Measurements from ENCODE around the gene RAB22A.

Gene RAB22A

GRCh38 chr20:58397429-58397828 lies 87.9 kb downstream of the RAB22A start:
- TF ChIP-seq SIN3A (IDR thresholded peaks at IDR 0.05; ENCODE audit: borderline replicate concordance, insufficient read depth, low read length) = no peak
- no peak for TF ChIP-seq FOXP2 (optimal IDR thresholded peaks at IDR 0.05; ENCODE audit: borderline replicate concordance, extremely low read depth, extremely low read length, insufficient read depth)
- TF ChIP-seq, protein P1, sequence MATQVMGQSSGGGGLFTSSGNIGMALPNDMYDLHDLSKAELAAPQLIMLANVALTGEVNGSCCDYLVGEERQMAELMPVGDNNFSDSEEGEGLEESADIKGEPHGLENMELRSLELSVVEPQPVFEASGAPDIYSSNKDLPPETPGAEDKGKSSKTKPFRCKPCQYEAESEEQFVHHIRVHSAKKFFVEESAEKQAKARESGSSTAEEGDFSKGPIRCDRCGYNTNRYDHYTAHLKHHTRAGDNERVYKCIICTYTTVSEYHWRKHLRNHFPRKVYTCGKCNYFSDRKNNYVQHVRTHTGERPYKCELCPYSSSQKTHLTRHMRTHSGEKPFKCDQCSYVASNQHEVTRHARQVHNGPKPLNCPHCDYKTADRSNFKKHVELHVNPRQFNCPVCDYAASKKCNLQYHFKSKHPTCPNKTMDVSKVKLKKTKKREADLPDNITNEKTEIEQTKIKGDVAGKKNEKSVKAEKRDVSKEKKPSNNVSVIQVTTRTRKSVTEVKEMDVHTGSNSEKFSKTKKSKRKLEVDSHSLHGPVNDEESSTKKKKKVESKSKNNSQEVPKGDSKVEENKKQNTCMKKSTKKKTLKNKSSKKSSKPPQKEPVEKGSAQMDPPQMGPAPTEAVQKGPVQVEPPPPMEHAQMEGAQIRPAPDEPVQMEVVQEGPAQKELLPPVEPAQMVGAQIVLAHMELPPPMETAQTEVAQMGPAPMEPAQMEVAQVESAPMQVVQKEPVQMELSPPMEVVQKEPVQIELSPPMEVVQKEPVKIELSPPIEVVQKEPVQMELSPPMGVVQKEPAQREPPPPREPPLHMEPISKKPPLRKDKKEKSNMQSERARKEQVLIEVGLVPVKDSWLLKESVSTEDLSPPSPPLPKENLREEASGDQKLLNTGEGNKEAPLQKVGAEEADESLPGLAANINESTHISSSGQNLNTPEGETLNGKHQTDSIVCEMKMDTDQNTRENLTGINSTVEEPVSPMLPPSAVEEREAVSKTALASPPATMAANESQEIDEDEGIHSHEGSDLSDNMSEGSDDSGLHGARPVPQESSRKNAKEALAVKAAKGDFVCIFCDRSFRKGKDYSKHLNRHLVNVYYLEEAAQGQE (IDR thresholded peaks at IDR 0.05; ENCODE audit: insufficient read depth in 1 of 2, low read depth in 2 of 2, low read length in 2 of 2) = no peak
- no peak for TF ChIP-seq TAF1 (IDR thresholded peaks at IDR 0.05; ENCODE audit: borderline replicate concordance, insufficient read depth, low read length)
- no peak for TF ChIP-seq POLR2AphosphoS5 (IDR thresholded peaks at IDR 0.05; ENCODE audit: low read depth, low read length)

- TF ChIP-seq, protein P1 (IDR thresholded peaks at IDR 0.05; ENCODE audit: insufficient read depth in 1 of 2, low read depth in 2 of 2, low read length in 2 of 2) = no peak
- TF ChIP-seq SIN3A (IDR thresholded peaks at IDR 0.05; ENCODE audit: borderline replicate concordance, insufficient read depth, low read length) (no peak), POLR2AphosphoS5 (IDR thresholded peaks at IDR 0.05; ENCODE audit: low read depth, low read length) (no peak), TAF1 (IDR thresholded peaks at IDR 0.05; ENCODE audit: borderline replicate concordance, insufficient read depth, low read length) (no peak), FOXP2 (optimal IDR thresholded peaks at IDR 0.05; ENCODE audit: borderline replicate concordance, extremely low read depth, extremely low read length, insufficient read depth) (no peak)
Observed at GRCh38 chr20:58398254-58398653, 88.7 kb downstream of the RAB22A start.

- TF ChIP-seq TAF1 (IDR thresholded peaks at IDR 0.05; ENCODE audit: borderline replicate concordance, insufficient read depth, low read length) (no peak), FOXP2 (optimal IDR thresholded peaks at IDR 0.05; ENCODE audit: borderline replicate concordance, extremely low read depth, extremely low read length, insufficient read depth) (no peak), POLR2AphosphoS5 (IDR thresholded peaks at IDR 0.05; ENCODE audit: low read depth, low read length) (no peak), SIN3A (IDR thresholded peaks at IDR 0.05; ENCODE audit: borderline replicate concordance, insufficient read depth, low read length) (no peak)
- TF ChIP-seq, protein P1 (IDR thresholded peaks at IDR 0.05; ENCODE audit: insufficient read depth in 1 of 2, low read depth in 2 of 2, low read length in 2 of 2) = no peak
Observed at GRCh38 chr20:58399926-58400325, 90.4 kb downstream of the RAB22A start.

- TF ChIP-seq, protein P1 (IDR thresholded peaks at IDR 0.05; ENCODE audit: insufficient read depth in 1 of 2, low read depth in 2 of 2, low read length in 2 of 2) = no peak
- TF ChIP-seq POLR2AphosphoS5 (IDR thresholded peaks at IDR 0.05; ENCODE audit: low read depth, low read length) (no peak), FOXP2 (optimal IDR thresholded peaks at IDR 0.05; ENCODE audit: borderline replicate concordance, extremely low read depth, extremely low read length, insufficient read depth) (no peak)
Observed at GRCh38 chr20:58401162-58401561, 91.6 kb downstream of the RAB22A start.

GRCh38 chr20:58402305-58402704 lies 92.8 kb downstream of the RAB22A start:
- no peak for TF ChIP-seq FOXP2 (optimal IDR thresholded peaks at IDR 0.05; ENCODE audit: borderline replicate concordance, extremely low read depth, extremely low read length, insufficient read depth)
- TF ChIP-seq, protein P1 (IDR thresholded peaks at IDR 0.05; ENCODE audit: insufficient read depth in 1 of 2, low read depth in 2 of 2, low read length in 2 of 2) = no peak
- no peak for TF ChIP-seq TAF1 (IDR thresholded peaks at IDR 0.05; ENCODE audit: borderline replicate concordance, insufficient read depth, low read length)
- no peak for TF ChIP-seq POLR2AphosphoS5 (IDR thresholded peaks at IDR 0.05; ENCODE audit: low read depth, low read length)
- no peak for TF ChIP-seq SIN3A (IDR thresholded peaks at IDR 0.05; ENCODE audit: borderline replicate concordance, insufficient read depth, low read length)
